ENCODE data around the gene NLRP5.
"Not testable (repeated sequence)": the region's sequence is repeated elsewhere in the genome, so short reads cannot be mapped to it uniquely, and the experiment has no call there.

The NLRP5 gene

DNA sequence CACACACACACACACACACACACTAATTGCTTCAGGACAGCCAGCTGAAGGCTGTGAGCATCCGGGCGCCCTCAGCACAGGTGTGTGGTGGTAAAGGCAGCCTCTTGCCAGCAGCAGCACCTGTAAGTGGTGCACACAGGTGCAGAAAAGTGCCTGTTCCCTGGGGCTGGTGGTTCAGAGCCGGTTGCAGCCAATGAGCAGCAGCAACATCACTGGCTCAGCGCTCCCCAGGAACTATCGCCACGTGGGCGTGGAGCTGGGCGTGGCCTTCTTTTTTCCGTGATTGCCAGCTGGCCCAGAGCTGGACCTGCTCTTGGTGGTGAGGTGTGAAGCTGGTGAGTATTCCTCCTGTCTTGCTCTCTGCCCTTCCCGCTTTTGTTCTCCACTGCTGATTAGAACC lies at the start of gene NLRP5:
Gene NLRP5 (plus strand): TSS at position 289 of the 400 bp plus-strand sequence.
- no peak for DNase-seq

DNA sequence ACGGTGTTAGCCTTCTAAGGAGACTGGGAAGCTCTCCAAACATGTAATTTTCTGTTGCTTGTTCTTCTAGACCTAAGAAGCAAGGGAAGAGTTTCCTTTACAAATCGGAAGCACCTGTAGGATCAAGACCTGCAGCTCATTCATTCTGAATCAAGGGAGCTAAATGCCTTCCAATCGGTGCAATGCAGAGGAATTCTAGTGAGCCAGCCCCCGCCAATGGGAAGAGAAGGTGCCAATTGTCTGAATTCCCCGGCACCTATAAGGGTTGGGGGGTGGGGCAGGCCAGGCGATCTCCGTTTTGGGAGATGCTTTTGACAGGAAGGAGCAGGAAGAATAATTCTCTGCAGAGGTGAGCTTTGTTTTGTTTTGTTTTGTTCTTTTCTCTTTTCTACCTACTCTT lies 47.4 kb upstream of the NLRP5 start:
- no peak for DNase-seq

DNA sequence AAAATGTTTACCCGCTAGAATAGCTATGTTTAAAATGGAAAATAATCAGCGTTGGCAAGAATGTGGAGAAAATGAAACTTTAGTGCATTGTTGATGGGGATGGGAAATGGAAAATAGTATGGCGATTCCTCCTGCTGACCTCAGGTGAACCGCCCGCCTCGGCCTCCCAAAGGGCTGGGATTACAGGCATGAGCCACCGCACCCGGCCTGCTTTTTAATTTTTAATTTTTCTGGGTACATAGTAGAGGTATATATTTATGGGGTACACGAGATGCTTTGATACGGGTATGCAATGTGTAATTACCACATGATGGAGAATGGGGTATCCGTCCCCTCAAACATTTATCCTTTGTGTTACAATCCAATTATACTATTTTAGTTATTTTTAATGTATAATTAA lies 46.3 kb upstream of the NLRP5 start:
- no peak for DNase-seq

DNA sequence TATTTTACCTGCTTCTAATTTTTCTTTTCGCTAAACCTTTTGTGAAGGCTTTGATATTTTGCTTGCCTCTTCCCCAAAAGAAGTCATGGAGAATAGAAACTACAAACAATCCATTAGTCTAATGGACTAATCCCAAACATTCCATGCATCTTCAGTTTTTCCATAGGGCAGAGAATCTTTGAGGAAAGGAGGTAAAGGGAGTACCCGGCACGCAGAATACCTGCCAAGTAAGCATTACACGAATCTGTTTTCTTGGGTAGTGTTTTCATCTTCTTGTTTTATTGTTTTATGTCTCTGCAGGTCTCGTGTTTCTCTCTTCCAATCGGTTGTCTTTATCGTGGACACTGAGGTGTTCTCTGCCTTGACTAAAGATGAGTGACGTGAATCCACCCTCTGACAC lies 39.0 kb upstream of the NLRP5 start, which contains the start of gene NLRP8:
Gene NLRP8 (plus strand): TSS at position 301 of the 400 bp plus-strand sequence.
- no peak for DNase-seq

DNA sequence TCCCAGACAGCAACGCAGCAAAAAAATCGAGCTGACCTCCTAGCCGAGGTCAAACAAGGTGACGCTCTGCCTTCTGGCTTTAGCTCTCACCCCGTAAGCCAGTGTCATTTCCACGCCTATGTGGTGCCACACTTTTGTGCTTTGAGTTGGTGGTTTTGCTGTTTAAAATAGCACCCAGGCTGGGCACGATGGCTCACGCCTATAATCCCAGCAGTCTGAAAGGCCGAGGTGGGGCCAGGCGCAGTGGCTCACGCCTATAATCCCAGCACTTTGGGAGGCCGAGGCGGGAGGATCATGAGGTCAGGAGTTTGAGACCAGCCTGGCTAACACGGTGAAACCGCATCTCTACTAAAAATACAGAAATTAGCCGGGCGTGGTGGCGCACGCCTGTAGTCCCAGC lies 36.0 kb upstream of the NLRP5 start:
- not testable (repeated sequence) for DNase-seq

DNA sequence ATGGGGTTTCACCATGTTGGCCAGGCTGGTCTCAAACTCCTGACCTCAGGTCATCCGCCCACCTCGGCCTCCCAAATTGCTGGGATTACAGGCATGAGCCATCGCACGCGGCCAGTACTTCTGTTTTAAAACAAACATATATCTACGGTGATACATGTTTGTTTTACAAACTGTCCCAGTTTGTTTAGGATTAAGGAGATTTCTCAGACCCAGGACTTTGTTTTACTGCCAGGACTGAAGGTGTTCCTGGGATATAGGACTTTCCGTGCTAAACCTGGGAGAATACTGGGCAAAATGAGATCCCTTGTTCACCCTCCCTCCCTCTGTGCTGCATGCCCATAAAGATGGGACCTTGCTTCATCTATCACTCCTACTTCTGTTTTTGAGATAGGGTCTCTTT lies 30.1 kb upstream of the NLRP5 start:
- no peak for DNase-seq

DNA sequence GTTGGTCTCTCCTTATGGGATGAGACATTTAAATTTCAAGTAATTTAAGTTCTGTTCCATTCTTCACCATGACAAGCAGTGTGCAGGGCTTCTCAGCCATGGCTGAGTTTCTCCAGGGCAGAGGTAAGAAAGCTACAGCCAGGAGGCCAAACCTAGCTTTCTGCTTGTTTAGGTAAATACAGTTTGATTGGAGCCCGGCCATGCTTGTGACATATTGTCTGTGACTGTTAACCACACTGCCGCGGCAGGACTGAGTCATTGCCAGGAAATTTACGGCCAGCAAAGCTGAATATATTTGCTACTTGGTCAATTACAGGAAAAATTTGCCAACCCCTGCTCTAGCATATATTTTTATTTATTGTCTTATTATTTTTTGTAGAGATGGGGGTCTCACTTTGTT lies 28.2 kb upstream of the NLRP5 start:
- DNase-seq, result peak in 1 of 2 experiments; percentile 7

DNA sequence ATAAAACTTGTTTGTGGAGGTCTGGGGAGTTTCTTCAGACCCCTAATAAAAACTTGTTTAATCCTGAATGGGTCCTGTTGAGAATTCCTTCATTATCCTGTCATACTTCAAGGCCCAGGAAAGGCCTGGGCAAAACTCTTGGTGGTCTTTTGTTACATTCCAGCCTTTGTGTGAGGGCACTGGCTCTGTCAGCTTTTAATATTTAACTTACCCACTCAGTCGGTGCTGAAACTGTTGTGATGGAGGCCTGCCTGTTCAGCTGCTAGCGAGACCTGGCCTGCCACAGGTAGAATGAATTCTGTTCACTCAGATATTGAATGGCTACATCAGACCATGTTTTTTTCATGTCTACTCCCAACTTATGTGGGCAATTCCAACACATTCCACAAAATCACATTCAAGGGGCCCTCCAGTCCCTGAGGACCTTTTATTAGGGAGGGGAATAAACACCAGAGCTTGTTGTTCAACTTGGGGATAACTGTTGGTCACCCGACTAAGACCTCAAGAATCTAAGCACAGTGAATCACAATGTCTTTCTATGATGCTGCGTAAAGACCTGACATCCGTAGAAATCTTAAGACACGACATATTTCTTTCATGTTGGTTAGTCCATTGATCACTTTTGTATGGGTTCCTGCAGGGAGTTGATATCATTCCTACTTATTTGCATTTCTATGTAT lies 26.4 kb upstream of the NLRP5 start:
- no peak for DNase-seq

DNA sequence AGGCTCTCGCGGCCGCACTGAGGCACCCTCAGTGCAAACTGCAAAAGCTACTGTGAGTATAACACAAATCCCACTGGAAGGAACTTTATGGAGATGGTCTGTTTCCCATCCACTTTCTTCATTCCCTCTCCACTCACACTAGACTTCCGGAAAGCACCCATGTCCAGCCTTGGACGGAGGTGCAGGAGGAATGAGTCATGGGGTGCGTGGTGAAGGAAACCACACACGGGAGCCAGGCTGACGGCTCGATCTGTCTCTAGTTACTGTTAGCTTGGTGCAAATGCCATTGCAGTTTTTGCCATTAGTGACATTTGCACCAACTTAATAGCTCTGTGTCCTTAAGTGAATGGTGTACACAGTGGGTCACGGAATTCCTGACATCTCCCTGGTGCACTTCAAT lies 24.4 kb upstream of the NLRP5 start:
- no peak for DNase-seq

DNA sequence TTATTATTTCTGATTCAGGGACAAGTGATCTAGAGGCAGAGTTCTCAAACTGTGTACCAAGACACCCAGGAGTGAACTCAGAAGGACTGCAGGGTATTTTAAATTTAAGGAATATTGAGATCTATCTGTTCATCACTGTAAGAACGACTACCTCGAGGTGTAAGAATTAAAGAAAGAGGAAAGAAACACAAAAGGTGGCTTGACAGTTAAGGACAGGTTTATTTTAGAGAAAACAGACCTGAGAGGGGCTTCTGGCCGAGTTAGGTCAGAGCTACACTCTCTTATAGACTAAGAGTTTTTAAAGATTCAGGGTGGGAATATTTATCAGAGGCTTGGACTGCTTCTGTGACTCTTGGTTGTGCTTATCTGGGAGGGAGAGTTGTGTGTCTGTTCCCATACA lies 12.6 kb upstream of the NLRP5 start:
- no peak for DNase-seq

DNA sequence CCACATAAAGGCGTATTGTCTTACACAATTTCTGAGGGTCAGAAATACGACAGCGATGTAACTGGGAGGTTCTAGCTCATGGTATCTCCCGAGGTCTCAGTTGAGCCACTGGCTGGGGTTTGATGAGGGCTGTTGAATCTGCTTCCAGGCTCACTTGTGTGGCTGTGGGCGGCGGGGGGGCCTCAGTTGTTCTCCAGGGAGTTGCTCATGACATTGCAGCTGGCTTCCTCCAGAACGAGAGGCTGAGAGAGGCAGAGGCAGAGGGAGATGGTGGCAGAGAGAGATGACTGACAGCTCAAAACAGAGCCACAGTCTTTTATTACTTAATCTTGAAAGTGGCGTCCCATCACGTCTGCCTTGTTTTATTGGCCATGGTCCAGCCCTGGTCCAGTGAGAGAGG lies 6.2 kb upstream of the NLRP5 start:
- no peak for DNase-seq

DNA sequence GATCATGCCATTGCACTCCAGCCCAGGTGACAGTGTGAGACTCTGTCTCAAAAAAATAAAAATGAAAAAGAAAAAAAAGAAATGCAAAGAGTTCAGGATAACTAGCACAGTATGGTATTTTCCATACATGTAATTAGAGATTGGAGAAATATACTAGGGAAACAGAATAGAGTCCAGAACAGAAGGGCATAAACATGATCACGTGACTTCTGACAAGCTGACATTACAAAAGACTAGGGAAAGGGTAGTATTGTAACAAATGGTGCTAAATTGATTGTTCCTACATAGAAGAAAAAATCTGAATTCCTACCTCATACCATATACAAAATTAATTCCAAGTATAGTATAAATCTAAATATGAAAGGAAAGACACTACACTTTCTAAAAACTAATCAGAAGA lies 1.3 kb upstream of the NLRP5 start:
- no peak for DNase-seq

DNA sequence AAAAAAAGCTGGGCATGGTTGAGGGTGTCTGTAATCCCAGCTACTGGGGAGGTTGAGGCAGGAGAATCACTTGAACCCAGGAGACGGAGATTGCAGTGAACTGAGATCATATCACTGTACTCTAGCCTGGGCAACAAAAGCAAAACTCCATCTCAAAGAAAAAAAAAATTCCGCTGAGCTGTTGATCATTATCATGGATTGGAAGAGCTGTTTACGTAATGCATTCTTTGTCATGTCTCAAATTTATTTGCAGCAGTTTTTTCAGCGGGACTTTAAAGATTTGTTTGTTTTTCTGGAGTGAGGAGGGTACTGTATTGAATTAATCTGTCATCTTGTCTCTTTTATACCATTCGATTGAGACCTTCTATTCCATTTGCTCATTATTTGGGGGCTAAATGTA lies 4.3 kb downstream of the NLRP5 start:
- DNase-seq, result no peak

DNA sequence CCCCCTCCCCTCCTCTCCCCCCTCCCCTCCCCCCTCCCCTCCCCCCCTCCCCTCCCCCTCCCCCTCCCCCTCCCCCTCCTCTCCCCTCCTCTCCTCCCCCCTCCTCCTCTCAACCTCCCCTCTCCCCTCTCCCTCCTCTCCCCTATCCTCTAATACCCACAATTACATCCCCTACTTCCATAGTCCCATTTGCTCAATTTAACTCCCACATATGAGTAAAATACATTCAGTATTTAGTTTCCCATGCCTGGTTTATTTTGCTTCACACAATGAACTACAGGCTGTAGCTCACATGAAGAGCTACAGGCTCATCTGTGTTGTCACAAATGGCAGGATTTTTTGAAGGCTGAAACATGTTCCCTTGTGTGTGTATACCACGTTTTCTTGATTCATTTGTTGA lies 6.9 kb downstream of the NLRP5 start:
- no peak for DNase-seq

DNA sequence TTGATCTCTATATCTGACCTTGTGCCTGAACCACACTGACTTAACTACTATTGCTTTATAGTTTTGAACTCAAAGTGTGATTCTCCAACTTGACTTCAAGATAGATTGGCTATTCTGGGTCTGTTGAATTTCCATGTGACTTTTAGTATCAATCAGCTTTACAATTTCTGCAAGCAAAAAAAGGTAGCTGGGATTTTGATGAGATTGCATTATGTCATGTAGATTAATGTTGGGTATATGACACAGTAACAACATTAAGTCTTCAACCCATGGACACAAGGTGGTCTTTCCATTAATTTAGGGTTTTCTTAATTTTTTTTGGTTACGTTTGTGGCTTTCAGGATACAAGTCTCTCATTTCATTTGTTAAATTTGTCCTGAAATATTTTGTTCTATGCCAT lies 28.2 kb downstream of the NLRP5 start:
- no peak for DNase-seq

DNA sequence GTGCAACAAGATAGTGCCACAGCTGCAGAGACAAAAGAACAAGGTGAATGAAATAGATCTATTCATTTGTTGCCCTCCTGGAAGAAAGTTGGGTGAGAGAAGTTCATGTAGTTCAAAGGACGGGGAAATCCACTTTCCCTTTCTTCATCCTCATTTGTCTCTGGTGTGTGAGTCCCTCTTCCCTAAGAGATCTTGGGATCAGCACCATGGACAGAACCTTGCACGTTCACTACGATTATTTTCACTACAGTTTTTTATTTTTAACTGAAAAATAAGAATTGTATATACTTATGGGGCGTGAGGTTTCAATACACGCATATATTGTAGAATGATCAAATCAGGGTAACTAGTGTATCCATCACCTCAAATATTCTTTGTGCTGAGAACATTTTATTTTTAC lies 29.2 kb downstream of the NLRP5 start:
- DNase-seq, result no peak

DNA sequence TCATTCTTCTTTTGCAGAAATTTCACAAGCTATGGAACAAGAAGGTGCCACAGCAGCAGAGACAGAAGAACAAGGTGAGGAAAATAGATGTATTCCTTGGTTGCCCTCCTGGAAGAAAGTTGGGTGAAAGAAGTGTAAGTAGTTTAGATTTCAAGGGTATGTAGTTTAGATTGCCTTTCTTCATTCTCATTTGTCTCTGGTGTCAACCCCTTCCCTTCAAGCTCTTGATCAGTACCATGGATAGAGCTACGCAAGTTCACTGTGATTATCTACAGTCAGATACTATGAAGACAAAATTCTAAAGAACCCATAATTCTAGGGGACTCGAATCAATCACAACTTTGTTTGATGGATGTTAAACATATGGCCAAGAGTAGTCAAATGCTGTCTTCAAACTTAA lies 32.8 kb downstream of the NLRP5 start:
- not testable (repeated sequence) for DNase-seq

DNA sequence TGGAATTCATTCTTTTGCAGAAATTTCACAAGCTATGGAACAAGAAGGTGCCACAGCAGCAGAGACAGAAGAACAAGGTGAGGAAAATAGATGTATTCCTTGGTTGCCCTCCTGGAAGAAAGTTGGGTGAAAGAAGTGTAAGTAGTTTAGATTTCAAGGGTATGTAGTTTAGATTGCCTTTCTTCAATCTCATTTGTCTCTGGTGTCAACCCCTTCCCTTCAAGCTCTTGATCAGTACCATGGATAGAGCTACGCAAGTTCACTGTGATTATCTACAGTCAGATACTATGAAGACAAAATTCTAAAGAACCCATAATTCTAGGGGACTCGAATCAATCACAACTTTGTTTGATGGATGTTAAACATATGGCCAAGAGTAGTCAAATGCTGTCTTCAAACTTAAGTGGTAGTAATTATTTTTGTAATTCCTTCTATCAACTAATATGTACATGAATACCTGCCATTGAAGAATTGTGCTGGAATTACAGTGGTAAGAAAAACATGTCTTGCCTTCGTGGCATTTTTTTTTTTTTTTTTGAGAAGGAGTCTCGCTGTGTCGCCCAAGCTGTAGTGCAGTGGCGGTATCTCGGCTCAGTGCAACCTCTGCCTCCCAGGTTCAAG lies 33.9 kb downstream of the NLRP5 start:
- not testable (repeated sequence) for DNase-seq

DNA sequence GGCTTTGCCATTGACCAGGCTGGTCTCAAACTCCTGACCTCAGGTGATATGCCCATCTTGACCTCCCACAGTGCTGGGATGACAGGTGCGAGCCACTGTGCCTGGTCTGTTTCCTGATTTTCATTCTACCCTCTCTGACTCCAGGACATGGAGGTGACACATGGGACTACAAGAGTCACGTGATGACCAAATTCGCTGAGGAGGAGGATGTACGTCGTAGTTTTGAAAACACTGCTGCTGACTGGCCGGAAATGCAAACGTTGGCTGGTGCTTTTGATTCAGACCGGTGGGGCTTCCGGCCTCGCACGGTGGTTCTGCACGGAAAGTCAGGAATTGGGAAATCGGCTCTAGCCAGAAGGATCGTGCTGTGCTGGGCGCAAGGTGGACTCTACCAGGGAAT lies 40.2 kb downstream of the NLRP5 start:
- no peak for DNase-seq

DNA sequence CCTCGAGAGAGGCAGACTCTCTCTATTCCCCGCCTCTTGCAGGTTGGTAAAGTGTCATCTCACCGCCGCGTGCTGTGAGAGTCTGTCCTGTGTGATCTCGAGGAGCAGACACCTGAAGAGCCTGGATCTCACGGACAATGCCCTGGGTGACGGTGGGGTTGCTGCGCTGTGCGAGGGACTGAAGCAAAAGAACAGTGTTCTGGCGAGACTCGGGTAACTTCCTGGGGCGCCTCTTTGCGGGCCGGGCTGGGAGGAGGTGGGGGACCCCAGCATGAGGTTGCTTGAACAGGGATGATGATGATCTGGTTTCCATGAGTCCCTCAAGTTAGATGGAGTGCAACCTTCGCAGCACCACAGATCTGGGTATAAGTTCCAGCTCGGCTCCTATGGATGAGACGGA lies 67.0 kb downstream of the NLRP5 start:
- no peak for DNase-seq

DNA sequence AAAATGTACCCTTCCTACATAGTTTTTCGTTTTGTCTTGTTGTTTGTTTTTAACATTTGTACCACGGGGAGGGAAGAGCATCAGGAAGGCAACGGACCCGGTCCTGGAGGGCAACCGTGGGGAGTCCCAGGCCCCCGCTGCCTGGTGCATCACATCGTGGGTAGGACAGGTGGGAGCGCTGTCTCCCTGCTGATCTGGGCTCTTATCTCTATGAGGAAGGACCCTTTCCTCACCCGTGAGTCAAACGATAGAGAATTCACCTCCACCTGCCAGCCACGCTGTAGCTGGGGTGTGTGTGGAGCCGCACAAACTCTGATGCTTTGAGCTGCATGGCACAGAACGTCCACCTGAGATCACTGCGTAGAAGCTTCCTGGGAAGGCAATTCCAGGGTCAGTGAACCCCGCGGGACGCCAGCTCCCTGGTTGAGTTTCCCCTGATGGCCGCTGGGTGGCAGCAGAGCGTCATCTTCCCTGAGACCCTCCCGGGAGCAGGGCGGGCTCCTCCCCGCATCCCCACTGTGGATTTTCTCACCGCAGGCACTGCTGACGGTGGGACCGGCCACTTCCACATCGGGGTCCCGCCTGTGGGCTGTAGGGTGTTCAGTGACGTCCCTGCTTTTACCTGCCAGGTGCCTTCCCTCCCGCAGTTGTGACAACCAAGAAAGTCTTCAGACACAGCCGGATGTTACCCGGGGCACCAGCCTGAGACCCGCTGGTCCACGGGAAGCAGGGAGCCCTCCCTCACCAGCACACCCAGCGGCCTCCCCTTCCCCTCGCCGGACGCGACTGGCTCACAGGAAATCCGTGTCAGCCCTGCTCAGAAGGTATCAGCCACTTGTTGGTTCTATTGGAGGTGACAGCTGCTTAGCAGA lies 79.8 kb downstream of the NLRP5 start:
- peak in 1 of 2 experiments; percentile 9 for DNase-seq

DNA sequence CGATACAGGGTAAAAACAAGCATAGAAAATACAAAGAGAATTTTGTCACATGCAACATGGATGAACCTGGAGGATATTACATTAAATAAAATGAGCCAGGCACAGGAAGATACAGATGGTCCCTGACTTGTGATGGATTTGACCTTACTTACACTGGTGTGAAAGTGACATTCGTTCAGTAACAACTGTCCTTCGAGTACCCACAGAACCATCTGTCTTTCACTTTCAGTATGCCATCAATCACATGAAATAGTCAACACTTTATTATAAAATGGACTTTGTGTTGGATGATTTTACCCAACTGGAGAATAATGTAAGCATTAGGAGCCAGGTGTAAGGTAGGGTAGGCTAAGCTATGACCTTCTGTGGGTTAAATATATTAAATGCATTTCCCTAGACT lies 83.1 kb downstream of the NLRP5 start:
- no peak for DNase-seq

DNA sequence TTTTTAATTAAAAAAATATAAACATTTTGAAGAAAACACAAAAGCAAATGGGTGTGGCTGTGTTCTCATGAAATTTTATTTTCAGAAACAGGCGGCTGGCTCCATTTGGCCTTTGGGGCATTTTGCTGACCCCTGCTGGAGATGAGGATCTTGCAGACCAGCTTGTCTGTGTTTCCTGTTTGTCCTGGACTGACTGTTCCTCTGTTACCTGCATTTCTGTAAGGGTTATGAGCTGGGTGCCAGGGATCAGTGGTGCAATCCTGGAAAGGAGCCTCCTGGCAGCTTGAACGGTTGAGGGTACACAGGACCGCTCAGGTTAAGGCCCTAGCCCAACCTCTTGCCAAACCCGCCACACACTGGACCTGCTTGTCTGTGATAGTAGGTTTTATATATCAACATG lies 84.6 kb downstream of the NLRP5 start:
- DNase-seq, result no peak

DNA sequence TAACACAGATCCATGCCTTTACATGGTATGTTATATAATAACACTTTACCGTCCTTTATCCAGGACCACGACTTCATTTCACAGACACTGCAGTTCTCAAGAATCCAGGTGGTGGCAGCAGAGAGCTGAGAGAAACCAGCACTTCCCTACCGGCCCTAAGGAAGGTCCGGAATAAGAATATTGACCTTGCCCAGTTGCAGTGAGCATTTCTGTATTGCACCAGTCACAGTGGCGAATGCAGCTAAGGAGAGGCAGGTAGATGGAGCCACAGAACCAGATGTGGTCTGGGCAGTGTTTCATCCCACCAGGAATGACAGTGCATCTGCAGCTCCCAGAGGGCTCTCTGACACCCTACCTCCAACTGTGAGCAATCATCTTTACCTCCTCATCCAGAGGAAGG lies 89.9 kb downstream of the NLRP5 start:
- DNase-seq, result peak; percentile 12 to 19

Measured in SW 1271 (cell line).